OCI-LY3 (cell line): ENCODE measurements around the gene HIC1.

Experiments used
- H2AFZ ChIP-seq: fragments of 200-600, 300-600 bp; shearing (Covaris generic); 2 replicates; pipeline ENCODE4 v1.6.0; 2014; ENCODE audit warnings: antibody characterized with exemption, low read depth, low read length
- H3K27ac ChIP-seq: fragments of 200-600, 300-600 bp; sonication (generic); 2 replicates; pipeline ENCODE4 v1.5.1; 2014; ENCODE audit warnings: mild to moderate bottlenecking, low read length, moderate library complexity, mixed read lengths
- H3K27me3 ChIP-seq: fragments of 200-600, 300-600 bp; sonication (generic); 2 replicates; pipeline ENCODE4 v1.6.1; 2014; ENCODE audit warnings: low read depth, low read length, mixed read lengths
- H3K36me3 ChIP-seq: fragments of 200-600, 300-600 bp; sonication (generic); replicated peaks from 2 replicates; pipeline ENCODE3; 2014; ENCODE audit warnings: low read depth, low read length, mixed read lengths
- H3K4me1 ChIP-seq: fragments of 300-600, 200-600 bp; sonication (generic); 2 replicates; pipeline ENCODE4 v1.6.1; 2014; ENCODE audit warnings: low read length, mixed read lengths
- H3K4me2 ChIP-seq: fragments of 200-600, 300-600 bp; sonication (generic); 2 replicates; pipeline ENCODE4 v1.6.1; 2014; ENCODE audit warnings: low read length, mixed read lengths
- H3K4me3 ChIP-seq: fragments of 300-600, 200-600 bp; sonication (generic); 2 replicates; pipeline ENCODE4 v1.5.1; 2014; ENCODE audit warnings: antibody characterized with exemption, mild to moderate bottlenecking, low read length, moderate library complexity
- H3K79me2 ChIP-seq: fragments of 300-600, 200-600 bp; shearing (Covaris generic); 2 replicates; pipeline ENCODE4 v1.6.1; 2014; ENCODE audit warnings: mild to moderate bottlenecking, low read length, mixed read lengths
- H3K9ac ChIP-seq: fragments of 300-600, 200-600 bp; shearing (Covaris generic); 2 replicates; pipeline ENCODE4 v1.6.0; 2014; ENCODE audit warnings: mild to moderate bottlenecking, low read length, moderate library complexity
- H3K9me3 ChIP-seq: fragments of 200-600, 300-600 bp; shearing (Covaris generic); 2 replicates; pipeline ENCODE4 v1.6.1; 2014; ENCODE audit warnings: low read length, mixed read lengths; ENCODE audit not compliant: insufficient read depth
- H4K20me1 ChIP-seq: fragments of 200-600, 300-600 bp; sonication (generic); 2 replicates; pipeline ENCODE4 v1.6.1; 2016; ENCODE audit warnings: low read length, mixed read lengths; ENCODE audit not compliant: insufficient read depth
- CTCF ChIP-seq: fragments of 200-600, 300-600 bp; sonication (generic); IDR thresholded peaks from 2 replicates; pipeline ENCODE4 v1.5.1; 2014; ENCODE audit warnings: antibody characterized with exemption, low read length, low read depth
- EZH2phosphoT487 ChIP-seq: fragments of 200-600 bp; shearing (Covaris generic); IDR thresholded peaks from 2 replicates; pipeline ENCODE4 v1.6.1; 2018; ENCODE audit warnings: antibody characterized with exemption, mixed run types, low read depth

Gene HIC1

GRCh38 chr17:2063261-2064146 lies 8.6 kb downstream of the HIC1 start:
- Histone ChIP-seq H3K4me1 (no peaks in the 10 kb centered on the region), H3K4me2 (no peak overlapping the region), H3K79me2 (no peaks in the 10 kb centered on the region), H4K20me1 (peaks cover 25% of the 10 kb centered on the region), H3K9me3 (no peaks in the 10 kb centered on the region), H3K36me3 (no peaks in the 10 kb centered on the region), H3K27ac (no peak overlapping the region), H3K9ac (no peak overlapping the region), H3K27me3 (peaks cover under 1% of the 10 kb centered on the region), H3K4me3 (no peak overlapping the region), H2AFZ (no peak overlapping the region)
- no peak for TF ChIP-seq CTCF

- TF ChIP-seq EZH2phosphoT487 (no peak), CTCF (no peak)
- Histone ChIP-seq H2AFZ (no peak overlapping the region), H3K36me3 (no peaks in the 10 kb centered on the region), H3K4me1 (no peaks in the 10 kb centered on the region), H3K27ac (no peak overlapping the region), H3K79me2 (no peaks in the 10 kb centered on the region), H3K4me3 (no peak overlapping the region), H3K9me3 (no peaks in the 10 kb centered on the region), H3K27me3 (peaks cover 7% of the 10 kb centered on the region), H4K20me1 (peaks cover 31% of the 10 kb centered on the region), H3K9ac (no peak overlapping the region), H3K4me2 (no peak overlapping the region)
Observed at GRCh38 chr17:2064147-2064489, 9.2 kb downstream of the HIC1 start.

- peaks cover 34% of the 10 kb centered on the region for H4K20me1 ChIP-seq
- no peaks in the 10 kb centered on the region for H3K36me3 ChIP-seq
- no peaks in the 10 kb centered on the region for H3K79me2 ChIP-seq
- no peak overlapping the region for H3K9ac ChIP-seq
- no peak overlapping the region for H3K4me3 ChIP-seq
- peaks cover 11% of the 10 kb centered on the region for H3K27me3 ChIP-seq
- no peak overlapping the region for H2AFZ ChIP-seq
- H3K4me2 ChIP-seq: no peak overlapping the region
- H3K4me1 ChIP-seq: peaks cover 2% of the 10 kb centered on the region
- TF ChIP-seq CTCF: no peak
- TF ChIP-seq EZH2phosphoT487: no peak
- no peaks in the 10 kb centered on the region for H3K9me3 ChIP-seq
- H3K27ac ChIP-seq: no peak overlapping the region
Observed at GRCh38 chr17:2064520-2064971, 9.6 kb downstream of the HIC1 start.

DNA sequence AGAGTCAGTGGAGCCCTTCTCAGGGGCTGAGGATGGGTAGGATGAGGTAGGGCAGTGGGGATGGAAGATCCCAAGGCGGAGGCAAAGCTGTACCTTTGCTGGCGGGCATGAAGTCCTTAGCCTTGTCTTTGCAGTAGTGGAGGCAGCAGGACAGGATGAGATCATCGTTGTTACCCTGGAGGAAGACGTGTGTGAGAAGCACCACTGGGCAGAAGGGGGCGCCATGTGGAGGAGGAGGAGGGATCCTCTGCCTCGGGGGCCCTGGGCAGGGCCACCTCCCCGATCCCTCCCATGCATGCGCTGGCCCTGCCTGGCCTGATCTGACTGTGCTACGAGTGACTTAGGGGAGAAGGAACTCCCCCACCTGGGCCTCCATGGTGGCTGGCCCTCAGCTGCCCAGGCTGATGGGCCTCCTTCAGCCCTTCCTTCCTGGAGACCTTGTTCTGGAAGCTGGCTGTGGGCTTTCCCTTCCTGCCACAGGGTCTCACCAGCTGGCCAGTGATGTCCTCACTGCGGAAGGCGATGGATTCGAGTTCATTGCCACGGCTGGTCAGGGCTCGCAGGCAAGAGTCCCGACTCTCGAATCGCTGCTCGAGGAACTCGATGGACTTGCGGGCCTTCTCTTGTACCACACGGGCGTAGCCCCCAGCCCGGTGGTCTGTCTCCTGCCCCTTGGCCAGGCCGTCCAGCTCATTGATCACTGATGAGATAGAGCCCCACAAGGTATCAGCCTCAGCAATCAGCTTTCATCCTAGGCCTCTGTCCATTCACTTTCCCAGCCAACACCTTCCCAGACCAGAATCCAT lies 10.3 kb downstream of the HIC1 start:
- H2AFZ ChIP-seq: no peak overlapping the region
- peaks cover 13% of the 10 kb centered on the region for H3K27me3 ChIP-seq
- no peak overlapping the region for H3K27ac ChIP-seq
- H4K20me1 ChIP-seq: peaks cover 40% of the 10 kb centered on the region
- H3K9ac ChIP-seq: no peak overlapping the region
- TF ChIP-seq EZH2phosphoT487 (no peak), CTCF (peak; percentile 52)
- no peaks in the 10 kb centered on the region for H3K79me2 ChIP-seq
- H3K36me3 ChIP-seq: no peaks in the 10 kb centered on the region
- H3K9me3 ChIP-seq: no peaks in the 10 kb centered on the region
- H3K4me3 ChIP-seq: no peak overlapping the region
- no peak overlapping the region for H3K4me2 ChIP-seq
- H3K4me1 ChIP-seq: peaks cover 8% of the 10 kb centered on the region
